Measurements from ENCODE around the gene FAM187B.

FAM187B gene

DNA sequence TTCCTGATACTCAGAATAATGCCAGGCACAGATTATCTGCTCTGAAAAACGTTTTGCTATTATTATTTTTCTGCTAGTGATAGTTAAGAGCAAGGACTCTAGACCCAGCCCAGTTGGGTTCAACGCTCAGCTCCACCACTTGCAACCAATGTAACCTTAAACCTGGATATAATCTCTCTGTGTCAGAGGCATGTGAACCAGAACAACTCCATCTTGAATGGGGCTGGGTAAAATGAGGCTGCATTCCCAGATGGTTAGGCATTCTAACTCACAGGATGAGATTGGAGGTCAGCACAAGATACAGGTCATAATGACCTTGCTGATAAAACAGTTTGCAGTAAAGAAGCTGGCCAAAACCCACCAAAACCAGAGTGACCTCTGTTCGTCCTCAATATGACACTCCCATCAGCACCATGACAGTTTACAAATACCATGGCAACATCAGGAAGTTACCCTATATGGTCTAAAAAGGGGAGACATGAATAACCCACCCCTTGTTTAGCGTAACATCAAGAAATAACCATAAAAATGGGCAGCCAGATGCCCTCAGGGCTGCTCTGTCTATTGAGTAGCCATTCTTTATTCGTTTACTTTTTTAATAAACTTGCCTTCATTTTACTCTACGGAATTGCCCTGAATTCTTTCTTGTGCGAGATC is 13.6 kb downstream of the FAM187B start:
- no peaks in the 10 kb centered on the region for H4K20me1 ChIP-seq (ENCODE audit: insufficient read depth, low read length)
- H3K4me2 ChIP-seq (ENCODE audit: low read length), result no peak overlapping the region
- no peak overlapping the region for H3K27ac ChIP-seq (ENCODE audit: low read length)
- H3K9me3 ChIP-seq (ENCODE audit: insufficient read depth, low read length), result peaks cover 7% of the 10 kb centered on the region; the same call in 1 of the 2 replicates
- no peak overlapping the region for H2AFZ ChIP-seq (ENCODE audit: low read depth, low read length)
- TF ChIP-seq EZH2phosphoT487 (IDR thresholded peaks at IDR 0.05; ENCODE audit: low read depth), result no peak
- TF ChIP-seq, protein P1, sequence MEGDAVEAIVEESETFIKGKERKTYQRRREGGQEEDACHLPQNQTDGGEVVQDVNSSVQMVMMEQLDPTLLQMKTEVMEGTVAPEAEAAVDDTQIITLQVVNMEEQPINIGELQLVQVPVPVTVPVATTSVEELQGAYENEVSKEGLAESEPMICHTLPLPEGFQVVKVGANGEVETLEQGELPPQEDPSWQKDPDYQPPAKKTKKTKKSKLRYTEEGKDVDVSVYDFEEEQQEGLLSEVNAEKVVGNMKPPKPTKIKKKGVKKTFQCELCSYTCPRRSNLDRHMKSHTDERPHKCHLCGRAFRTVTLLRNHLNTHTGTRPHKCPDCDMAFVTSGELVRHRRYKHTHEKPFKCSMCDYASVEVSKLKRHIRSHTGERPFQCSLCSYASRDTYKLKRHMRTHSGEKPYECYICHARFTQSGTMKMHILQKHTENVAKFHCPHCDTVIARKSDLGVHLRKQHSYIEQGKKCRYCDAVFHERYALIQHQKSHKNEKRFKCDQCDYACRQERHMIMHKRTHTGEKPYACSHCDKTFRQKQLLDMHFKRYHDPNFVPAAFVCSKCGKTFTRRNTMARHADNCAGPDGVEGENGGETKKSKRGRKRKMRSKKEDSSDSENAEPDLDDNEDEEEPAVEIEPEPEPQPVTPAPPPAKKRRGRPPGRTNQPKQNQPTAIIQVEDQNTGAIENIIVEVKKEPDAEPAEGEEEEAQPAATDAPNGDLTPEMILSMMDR (IDR thresholded peaks at IDR 0.05; ENCODE audit: low read depth, low read length), result no peak
- no peak overlapping the region for H3K9ac ChIP-seq (ENCODE audit: low read length)
- H3K4me1 ChIP-seq (ENCODE audit: low read length), result peaks cover 46% of the 10 kb centered on the region
- no peaks in the 10 kb centered on the region for H3K79me2 ChIP-seq (ENCODE audit: low read length)
- no peaks in the 10 kb centered on the region for H3K36me3 ChIP-seq (replicated peaks; ENCODE audit: low read depth, low read length)
- no peaks in the 10 kb centered on the region for H3K27me3 ChIP-seq (ENCODE audit: low read depth, low read length)
- no peak overlapping the region for H3K4me3 ChIP-seq (ENCODE audit: low read length)

GRCh38 chr19:35213663-35214632 is 14.6 kb downstream of the FAM187B start:
- H3K9me3 ChIP-seq (ENCODE audit: insufficient read depth, low read length), result 0 out of 2 replicates have a peak, but pooled peaks cover under 1% of the 10 kb centered on the region
- no peaks in the 10 kb centered on the region for H3K27me3 ChIP-seq (ENCODE audit: low read depth, low read length)
- H3K79me2 ChIP-seq (ENCODE audit: low read length), result no peaks in the 10 kb centered on the region
- H3K4me3 ChIP-seq (ENCODE audit: low read length), result peak overlapping the region; percentile 43
- H3K9ac ChIP-seq (ENCODE audit: low read length), result peak overlapping the region; percentile 16; the same call in 1 of the 2 replicates
- no peaks in the 10 kb centered on the region for H3K36me3 ChIP-seq (replicated peaks; ENCODE audit: low read depth, low read length)
- peak overlapping the region; percentile 33 for H3K27ac ChIP-seq (ENCODE audit: low read length)
- no peaks in the 10 kb centered on the region for H4K20me1 ChIP-seq (ENCODE audit: insufficient read depth, low read length)
- TF ChIP-seq, protein P1 (IDR thresholded peaks at IDR 0.05; ENCODE audit: low read depth, low read length), result no peak
- TF ChIP-seq EZH2phosphoT487 (IDR thresholded peaks at IDR 0.05; ENCODE audit: low read depth), result no peak
- peak overlapping the region; percentile 71 for H3K4me2 ChIP-seq (ENCODE audit: low read length)
- peaks cover 46% of the 10 kb centered on the region for H3K4me1 ChIP-seq (ENCODE audit: low read length)
- H2AFZ ChIP-seq (ENCODE audit: low read depth, low read length), result no peak overlapping the region

GRCh38 chr19:35212241-35212640 is 16.3 kb downstream of the FAM187B start:
- Histone ChIP-seq H3K27ac (ENCODE audit: low read length) (no peak overlapping the region), H3K9ac (ENCODE audit: low read length) (no peak overlapping the region), H3K9me3 (ENCODE audit: insufficient read depth, low read length) (no peaks in the 10 kb centered on the region; the same call in 1 of the 2 replicates), H3K4me2 (ENCODE audit: low read length) (0 out of 2 replicates have a peak overlapping the region, but pooled peaks have one; percentile 1), H3K4me3 (ENCODE audit: low read length) (no peak overlapping the region), H2AFZ (ENCODE audit: low read depth, low read length) (peak overlapping the region; percentile 67; the same call in 1 of the 2 replicates), H3K27me3 (ENCODE audit: low read depth, low read length) (no peaks in the 10 kb centered on the region), H3K4me1 (ENCODE audit: low read length) (peaks cover 47% of the 10 kb centered on the region), H3K79me2 (ENCODE audit: low read length) (no peaks in the 10 kb centered on the region), H4K20me1 (ENCODE audit: insufficient read depth, low read length) (no peaks in the 10 kb centered on the region), H3K36me3 (replicated peaks; ENCODE audit: low read depth, low read length) (no peaks in the 10 kb centered on the region)
- TF ChIP-seq, protein P1 (IDR thresholded peaks at IDR 0.05; ENCODE audit: low read depth, low read length), result peak; percentile 4; the same call in 1 of the 2 replicates
- TF ChIP-seq EZH2phosphoT487 (IDR thresholded peaks at IDR 0.05; ENCODE audit: low read depth), result no peak

Data from OCI-LY3 (cell line).